Nephron (organoid): ENCODE measurements around the gene RSKR.

ENCODE experiments used
- H3K27ac Mint-ChIP-seq, 3 experiments: 2 replicates each; pipeline ENCODE4 v1.8.0; 2020; ENCODE audit warnings: mixed read lengths in 3 of 3, mild to moderate bottlenecking in 2 of 3, moderate library complexity in 1 of 3
- H3K27me3 Mint-ChIP-seq: 2 replicates; pipeline ENCODE4 v1.8.0; 2021; ENCODE audit warnings: low read depth, mild to moderate bottlenecking, moderate library complexity, mixed read lengths
- H3K36me3 Mint-ChIP-seq: 2 replicates; pipeline ENCODE4 v1.8.0; 2020; ENCODE audit warnings: low read depth, mixed read lengths
- H3K4me1 Mint-ChIP-seq: 2 replicates; pipeline ENCODE4 v1.8.0; 2020; ENCODE audit warnings: mixed read lengths
- H3K4me3 Mint-ChIP-seq, 3 experiments: 2 replicates each; pipeline ENCODE4 v1.8.0; 2020; ENCODE audit warnings: mild to moderate bottlenecking in 3 of 3, mixed read lengths in 3 of 3, moderate library complexity in 2 of 3
- H3K9me3 Mint-ChIP-seq: 2 replicates; pipeline ENCODE4 v1.8.0; 2020; ENCODE audit warnings: mixed read lengths
- TF ChIP-seq, protein P1 (sequence below), 3 experiments: fragments of 200-600 bp; sonication (generic); IDR thresholded peaks; one replicate each; pipeline ENCODE4 v1.5.0; 2021; ENCODE audit warnings: antibody characterized with exemption in 3 of 3; ENCODE audit not compliant: unreplicated experiment in 3 of 3

The RSKR gene

DNA sequence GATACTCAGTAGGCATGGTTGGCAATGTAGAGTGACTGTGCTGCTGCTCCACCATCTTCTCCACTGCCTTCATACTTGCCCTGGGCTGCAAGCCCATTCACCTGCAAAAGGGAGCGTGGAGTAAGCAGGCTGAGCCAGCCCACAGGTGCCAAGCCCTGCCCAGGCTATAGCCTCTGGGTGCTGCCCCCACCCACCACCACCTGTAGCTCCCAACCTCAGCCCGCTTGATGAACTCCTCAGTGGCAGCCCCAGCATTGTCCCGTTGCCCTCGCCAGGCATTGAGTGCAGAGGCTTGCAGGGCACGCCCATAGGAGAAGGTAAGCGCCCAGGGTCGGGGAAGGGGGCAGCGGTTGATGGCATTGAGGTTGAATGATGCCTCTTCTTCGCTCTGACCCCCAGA is 40.5 kb downstream of the RSKR start:
- Mint-ChIP-seq H3K27ac (no peak overlapping the region), H3K4me1 (peaks cover 27% of the 10 kb centered on the region), H3K27me3 (no peaks in the 10 kb centered on the region), H3K4me3 (no peak overlapping the region), H3K9me3 (no peaks in the 10 kb centered on the region), H3K36me3 (peaks cover 11% of the 10 kb centered on the region)
- TF ChIP-seq, protein P1, sequence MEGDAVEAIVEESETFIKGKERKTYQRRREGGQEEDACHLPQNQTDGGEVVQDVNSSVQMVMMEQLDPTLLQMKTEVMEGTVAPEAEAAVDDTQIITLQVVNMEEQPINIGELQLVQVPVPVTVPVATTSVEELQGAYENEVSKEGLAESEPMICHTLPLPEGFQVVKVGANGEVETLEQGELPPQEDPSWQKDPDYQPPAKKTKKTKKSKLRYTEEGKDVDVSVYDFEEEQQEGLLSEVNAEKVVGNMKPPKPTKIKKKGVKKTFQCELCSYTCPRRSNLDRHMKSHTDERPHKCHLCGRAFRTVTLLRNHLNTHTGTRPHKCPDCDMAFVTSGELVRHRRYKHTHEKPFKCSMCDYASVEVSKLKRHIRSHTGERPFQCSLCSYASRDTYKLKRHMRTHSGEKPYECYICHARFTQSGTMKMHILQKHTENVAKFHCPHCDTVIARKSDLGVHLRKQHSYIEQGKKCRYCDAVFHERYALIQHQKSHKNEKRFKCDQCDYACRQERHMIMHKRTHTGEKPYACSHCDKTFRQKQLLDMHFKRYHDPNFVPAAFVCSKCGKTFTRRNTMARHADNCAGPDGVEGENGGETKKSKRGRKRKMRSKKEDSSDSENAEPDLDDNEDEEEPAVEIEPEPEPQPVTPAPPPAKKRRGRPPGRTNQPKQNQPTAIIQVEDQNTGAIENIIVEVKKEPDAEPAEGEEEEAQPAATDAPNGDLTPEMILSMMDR (IDR thresholded peaks at IDR 0.05; ENCODE audit: unreplicated experiment in 3 of 3), result no peak

DNA sequence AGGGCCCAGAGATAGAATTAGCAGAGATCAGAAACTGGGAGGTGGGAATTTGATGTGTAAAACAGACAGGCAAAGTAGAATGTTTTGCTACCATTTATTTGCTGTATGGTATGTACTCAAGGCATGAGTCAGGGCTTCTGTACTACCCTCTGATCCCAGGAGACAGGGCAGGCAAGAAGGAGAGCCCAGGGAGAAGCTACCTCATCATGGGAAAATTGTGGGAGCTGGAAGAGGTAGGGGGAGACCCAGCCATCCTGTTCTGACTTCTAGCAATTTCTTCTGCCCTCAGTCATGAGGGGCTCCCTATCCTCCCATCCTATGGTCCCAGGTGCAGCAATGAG is 41.0 kb downstream of the RSKR start:
- Mint-ChIP-seq H3K27me3 (no peaks in the 10 kb centered on the region), H3K36me3 (peaks cover 13% of the 10 kb centered on the region), H3K27ac (no peak overlapping the region), H3K9me3 (no peaks in the 10 kb centered on the region), H3K4me1 (peaks cover 27% of the 10 kb centered on the region), H3K4me3 (peak overlapping the region in 2 of 3 experiments; percentile 14 to 94)
- TF ChIP-seq, protein P1 (IDR thresholded peaks at IDR 0.05; ENCODE audit: unreplicated experiment in 3 of 3), result no peak

DNA sequence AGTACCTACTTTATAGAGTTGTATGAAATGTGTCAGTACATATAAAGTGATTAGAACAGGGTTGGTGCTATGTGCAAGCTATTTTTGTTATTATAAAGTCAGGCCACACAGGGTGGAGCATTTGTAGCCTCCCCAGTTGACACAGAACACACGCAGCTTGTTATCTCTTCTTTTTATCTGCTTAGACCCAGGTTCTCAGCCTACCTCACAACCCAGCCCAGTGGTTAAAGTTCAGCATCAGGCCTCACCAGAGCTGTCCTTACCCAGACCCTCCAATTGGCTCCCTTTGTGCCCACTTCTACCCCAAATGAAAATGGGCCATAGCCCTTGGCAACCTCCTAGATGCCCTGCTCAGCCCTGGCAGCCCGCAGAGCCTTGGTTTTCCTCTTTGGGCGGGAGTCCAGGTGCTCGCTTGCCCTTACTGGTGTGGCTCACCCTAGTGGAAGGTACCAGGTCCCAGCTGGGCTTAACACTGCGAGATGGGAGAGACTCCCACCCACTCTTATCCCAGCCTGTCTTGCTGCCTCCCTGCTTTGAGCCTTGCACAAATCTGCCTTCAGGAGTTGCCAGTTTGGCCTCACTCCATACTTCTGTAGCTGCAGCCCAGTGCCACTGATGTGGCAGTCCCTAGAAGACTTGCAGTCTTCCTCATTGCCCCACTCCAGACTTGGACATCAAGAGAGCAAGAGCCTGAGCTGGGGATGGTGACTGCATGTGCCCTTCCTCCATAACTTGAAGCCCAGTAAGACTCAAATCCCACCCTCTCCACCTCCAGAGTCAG is 41.5 kb downstream of the RSKR start:
- TF ChIP-seq, protein P1 (IDR thresholded peaks at IDR 0.05; ENCODE audit: unreplicated experiment in 3 of 3), result no peak

DNA sequence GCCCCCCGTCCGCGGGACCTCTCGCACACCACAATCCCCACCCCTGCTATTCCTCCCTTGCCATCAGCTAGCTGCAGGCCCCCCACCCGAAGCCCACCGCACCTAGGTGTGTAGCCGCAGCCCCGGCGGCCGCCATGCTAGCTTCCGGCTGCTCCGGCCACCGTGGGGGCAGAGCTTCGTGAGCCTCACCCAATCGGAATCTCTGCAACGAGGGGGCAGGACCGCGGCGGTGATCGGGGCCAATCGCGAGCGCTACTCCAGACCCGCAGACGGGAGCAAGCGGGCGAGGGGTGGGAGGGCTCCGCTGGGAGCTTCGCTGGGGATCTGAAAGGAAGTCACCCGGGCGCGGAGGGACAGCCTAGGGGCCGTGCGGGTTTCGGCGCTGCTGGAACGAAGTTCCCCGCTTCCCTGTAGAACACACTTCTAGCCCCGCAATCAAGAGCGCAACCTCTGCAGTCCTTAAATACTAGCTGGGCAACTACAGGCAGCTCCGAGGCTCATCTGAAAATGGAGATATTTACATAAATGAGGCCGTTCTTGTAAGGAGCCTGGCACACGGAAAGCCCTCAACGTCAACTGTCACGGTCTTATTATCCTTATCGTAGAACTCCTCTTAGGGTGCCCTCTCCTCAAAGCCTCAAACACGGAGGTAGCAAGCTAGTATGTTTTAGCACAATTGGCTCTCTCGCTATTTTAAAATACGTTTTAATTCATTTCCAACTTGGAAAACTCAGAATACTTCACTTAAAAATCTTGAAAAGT is 42.4 kb downstream of the RSKR start, which contains the start of gene PIGS:
Gene PIGS (minus strand): TSS at position 164 of the 762 bp plus-strand sequence. CDS start 28 bp downstream, at position 136.
- Mint-ChIP-seq H3K4me3 (peak within 1 kb of the TSS; percentile 94 to 99 (median 97)), H3K27me3 (no peaks in the 10 kb centered on the region)
- TF ChIP-seq, protein P1 (IDR thresholded peaks at IDR 0.05; ENCODE audit: unreplicated experiment in 3 of 3), result no peak

More for the DNA sequence above, 41.5 kb downstream of the RSKR start:
- no peaks in the 10 kb centered on the region for H3K9me3 Mint-ChIP-seq
- peak overlapping the region; percentile 94 to 99 (median 97) for H3K4me3 Mint-ChIP-seq
- H3K27me3 Mint-ChIP-seq, result no peaks in the 10 kb centered on the region
- peaks cover 17% of the 10 kb centered on the region for H3K36me3 Mint-ChIP-seq
- H3K4me1 Mint-ChIP-seq, result peaks cover 27% of the 10 kb centered on the region
- H3K27ac Mint-ChIP-seq, result no peak overlapping the region

DNA sequence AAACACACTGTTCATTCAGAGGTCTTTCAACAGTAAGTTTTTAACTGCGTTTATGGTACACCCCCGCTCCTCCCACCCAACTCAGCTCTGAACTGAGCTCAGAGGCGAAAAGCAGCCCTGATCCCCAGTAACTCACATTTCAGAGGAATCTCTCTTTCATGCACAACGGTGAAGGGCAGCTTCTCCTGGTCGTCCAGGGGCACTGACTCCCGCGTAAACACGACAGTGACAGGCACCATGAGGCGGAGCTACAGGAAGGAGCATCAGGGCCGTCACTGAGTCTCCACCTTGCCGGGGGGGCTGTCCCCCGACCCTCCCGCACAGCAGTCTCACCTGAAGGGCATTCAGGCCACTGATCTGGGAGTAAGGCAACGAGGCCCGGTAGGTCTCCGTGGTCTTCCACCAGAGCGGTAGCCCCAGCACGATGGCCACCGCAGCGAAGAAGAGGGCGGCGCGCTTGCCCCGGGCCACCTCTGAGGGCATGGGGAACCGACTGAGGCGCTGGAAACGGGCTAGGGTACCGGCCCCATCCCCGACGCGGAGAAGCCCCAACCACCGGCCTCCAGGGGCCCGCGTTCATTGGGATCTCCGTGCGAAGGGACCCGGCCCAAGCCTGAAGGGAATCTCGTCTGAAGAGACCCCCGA is 43.1 kb downstream of the RSKR start:
- no peaks in the 10 kb centered on the region for H3K27me3 Mint-ChIP-seq
- H3K4me1 Mint-ChIP-seq, result peaks cover 22% of the 10 kb centered on the region
- H3K36me3 Mint-ChIP-seq, result peaks cover 18% of the 10 kb centered on the region
- peak overlapping the region; percentile 45 to 73 (median 66) for H3K27ac Mint-ChIP-seq
- H3K9me3 Mint-ChIP-seq, result no peaks in the 10 kb centered on the region
- TF ChIP-seq, protein P1 (IDR thresholded peaks at IDR 0.05; ENCODE audit: unreplicated experiment in 3 of 3), result no peak
- peak overlapping the region; percentile 94 to 99 (median 97) for H3K4me3 Mint-ChIP-seq

More for the DNA sequence above, 42.4 kb downstream of the RSKR start, which contains the start of gene PIGS:
- H3K4me1 Mint-ChIP-seq, result peaks cover 27% of the 10 kb centered on the region
- peaks cover 18% of the 10 kb centered on the region for H3K36me3 Mint-ChIP-seq
- H3K27ac Mint-ChIP-seq, result peak within 1 kb of the TSS; percentile 45 to 73 (median 66)
- H3K9me3 Mint-ChIP-seq, result no peaks in the 10 kb centered on the region
